Erythroblast (primary cell): ENCODE results near the gene C1orf185.

Source experiments
- GATA1 ChIP-seq: IDR thresholded peaks from 2 replicates; pipeline ENCODE4 v1.6.1; 2011; ENCODE audit warnings: low read depth, mild to moderate bottlenecking, control low read depth, low read length, moderate library complexity
- POLR2A ChIP-seq: IDR thresholded peaks from 2 replicates; pipeline ENCODE4 v1.6.1; 2011; ENCODE audit warnings: mild to moderate bottlenecking, low read length

DNA sequence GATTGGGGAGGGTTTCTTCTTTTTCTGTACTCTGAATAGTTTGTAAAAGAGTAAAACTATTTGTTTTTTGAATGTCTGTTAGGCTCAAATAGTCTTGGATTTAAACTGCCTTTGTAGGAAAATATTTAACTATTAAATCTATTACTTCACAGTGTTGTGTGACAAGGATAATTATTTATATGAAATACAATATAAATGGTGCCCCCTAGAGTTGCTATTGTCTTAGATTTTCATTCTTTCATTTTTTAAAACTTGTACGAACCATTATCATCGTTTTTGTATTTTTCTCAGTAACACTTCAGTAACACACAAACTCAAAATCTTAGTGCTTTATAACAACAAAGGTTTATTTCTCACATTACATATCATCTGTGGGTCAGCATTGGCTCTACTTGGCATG lies 37.4 kb downstream of the C1orf185 start:
- TF ChIP-seq POLR2A: no peak
- no peak for TF ChIP-seq GATA1
